Stimulated activated naive CD8-positive, alpha-beta T cell treated with anti-CD3 and anti-CD28 coated beads, Interleukin-15, amount 100 ng/mL, for 72 hours (primary cell): ENCODE results near the gene LGALS9.
A peak's percentile ranks its signal among the peaks of the same experiment; 100 is the strongest.
"Not testable (repeated sequence)": the region's sequence is repeated elsewhere in the genome, so short reads cannot be mapped to it uniquely, and the experiment has no call there.

ENCODE experiments used
- ATAC-seq: fragments of 150-1000 bp; cut with Tn5 transposase; 2 replicates; pipeline ENCODE4 v1.10.0; 2021; ENCODE audit warnings: mild to moderate bottlenecking, moderate library complexity
- DNase-seq, 2 donors: peaks; one replicate each; pipeline ENCODE4 v3.0.0; 2021 to 2022
- H3K27ac Mint-ChIP-seq, 2 donors: one replicate each; pipeline ENCODE4 v1.8.0; 2022; ENCODE audit warnings: mild to moderate bottlenecking in 2 of 2, mixed read lengths in 2 of 2, moderate library complexity in 2 of 2
- H3K27me3 Mint-ChIP-seq: one replicate; pipeline ENCODE4 v1.8.0; 2022; ENCODE audit warnings: mixed read lengths
- H3K4me1 Mint-ChIP-seq: one replicate; pipeline ENCODE4 v1.8.0; 2022; ENCODE audit warnings: mild to moderate bottlenecking, mixed read lengths
- H3K4me3 Mint-ChIP-seq, 2 donors: one replicate each; pipeline ENCODE4 v1.8.0; 2022; ENCODE audit warnings: mild to moderate bottlenecking in 2 of 2, mixed read lengths in 2 of 2, moderate library complexity in 1 of 2
- H3K9me3 Mint-ChIP-seq, 2 donors: one replicate each; pipeline ENCODE4 v1.8.0; 2022; ENCODE audit warnings: mixed read lengths in 2 of 2

The LGALS9 gene

DNA sequence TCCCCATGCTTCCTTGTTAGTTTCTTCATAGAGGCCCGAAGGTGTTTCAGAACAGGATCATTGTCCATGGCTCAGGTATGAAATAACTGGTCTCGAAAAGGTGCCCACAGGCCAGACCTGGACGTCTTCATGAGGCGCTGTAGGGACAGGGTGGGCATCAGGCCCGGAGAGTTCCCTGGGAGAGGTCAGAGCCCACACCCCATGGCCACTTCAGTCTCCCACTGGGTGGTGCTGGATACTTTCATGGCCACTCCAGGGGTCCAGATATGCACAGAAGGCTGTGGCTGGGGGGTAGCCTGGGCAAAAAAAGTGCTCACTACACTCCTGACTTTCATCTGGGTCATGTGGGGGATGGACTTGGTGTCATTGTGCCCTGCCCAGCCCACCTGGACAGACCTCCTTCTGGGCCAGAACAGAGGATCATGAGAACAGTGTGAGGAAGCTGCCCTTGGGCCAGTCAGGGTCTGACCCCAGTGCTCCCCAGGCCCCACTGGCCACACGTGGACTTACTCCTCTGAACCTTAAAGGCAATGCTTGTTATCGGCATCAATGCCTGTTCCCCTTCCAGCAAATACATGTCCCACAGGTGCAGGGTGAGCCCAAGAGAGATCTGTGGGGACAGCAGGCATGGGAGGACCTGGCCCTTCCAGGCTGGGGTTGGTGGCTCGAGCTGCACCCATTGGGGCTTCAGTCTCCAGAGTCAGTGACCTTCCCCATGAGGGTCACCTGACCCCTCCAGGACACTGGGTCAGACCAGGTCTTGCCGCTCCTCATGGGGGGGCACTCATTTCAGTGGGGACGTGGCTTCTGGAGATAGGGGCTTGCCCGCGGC, 36.9 kb downstream of the LGALS9 start:
- DNase-seq (no peak), ATAC-seq (no peak)
- Mint-ChIP-seq H3K4me3 (no peak overlapping the region), H3K9me3 (no peaks in the 10 kb centered on the region), H3K27me3 (no peaks in the 10 kb centered on the region), H3K4me1 (no peaks in the 10 kb centered on the region), H3K27ac (peak overlapping the region in 1 of 2 donors; percentile 84)

DNA sequence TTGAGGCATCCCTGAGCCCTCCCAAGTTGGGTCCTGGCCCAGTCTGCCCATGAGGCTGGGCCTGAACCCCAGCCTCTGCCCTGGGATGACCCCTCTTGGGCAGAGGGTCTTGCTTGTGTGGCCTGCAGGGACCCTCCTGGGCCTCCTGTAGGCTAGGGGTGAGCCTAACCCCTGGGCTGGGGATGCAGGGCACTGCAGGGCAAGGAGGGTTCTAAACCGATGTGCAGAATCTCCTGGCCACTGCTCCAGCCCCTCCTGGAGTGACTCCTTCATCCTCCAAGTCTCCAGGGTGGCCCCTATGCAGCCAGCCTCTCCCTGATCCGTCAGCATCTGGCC, 37.5 kb downstream of the LGALS9 start:
- no peak overlapping the region for H3K27ac Mint-ChIP-seq
- H3K9me3 Mint-ChIP-seq: no peaks in the 10 kb centered on the region
- H3K4me1 Mint-ChIP-seq: no peaks in the 10 kb centered on the region
- no peaks in the 10 kb centered on the region for H3K27me3 Mint-ChIP-seq
- DNase-seq (no peak), ATAC-seq (no peak)
- no peak overlapping the region for H3K4me3 Mint-ChIP-seq

DNA sequence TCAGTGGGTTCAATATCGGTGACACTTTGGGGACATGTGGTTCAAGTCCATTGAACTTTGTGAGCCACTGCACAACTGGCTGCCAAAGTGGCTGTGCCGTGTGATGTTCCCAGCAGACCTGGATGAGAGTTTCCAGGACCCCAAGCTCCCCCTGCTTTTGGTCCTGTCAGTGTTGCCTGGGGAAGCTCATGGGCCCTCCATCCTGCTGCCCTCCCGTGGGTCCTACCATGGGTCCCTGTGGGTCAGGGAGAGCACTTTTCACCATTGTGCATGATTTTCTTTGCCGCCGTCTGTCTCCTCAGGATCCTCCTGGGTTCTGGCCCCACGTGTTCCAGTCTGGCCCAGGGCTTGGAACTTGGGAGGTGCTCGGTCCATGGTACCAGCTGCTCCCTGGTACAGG, 38.1 kb downstream of the LGALS9 start:
- no peak overlapping the region for H3K4me3 Mint-ChIP-seq
- ATAC-seq: no peak
- no peaks in the 10 kb centered on the region for H3K9me3 Mint-ChIP-seq
- H3K4me1 Mint-ChIP-seq: no peaks in the 10 kb centered on the region
- no peak overlapping the region for H3K27ac Mint-ChIP-seq
- H3K27me3 Mint-ChIP-seq: no peaks in the 10 kb centered on the region
- DNase-seq: no peak

DNA sequence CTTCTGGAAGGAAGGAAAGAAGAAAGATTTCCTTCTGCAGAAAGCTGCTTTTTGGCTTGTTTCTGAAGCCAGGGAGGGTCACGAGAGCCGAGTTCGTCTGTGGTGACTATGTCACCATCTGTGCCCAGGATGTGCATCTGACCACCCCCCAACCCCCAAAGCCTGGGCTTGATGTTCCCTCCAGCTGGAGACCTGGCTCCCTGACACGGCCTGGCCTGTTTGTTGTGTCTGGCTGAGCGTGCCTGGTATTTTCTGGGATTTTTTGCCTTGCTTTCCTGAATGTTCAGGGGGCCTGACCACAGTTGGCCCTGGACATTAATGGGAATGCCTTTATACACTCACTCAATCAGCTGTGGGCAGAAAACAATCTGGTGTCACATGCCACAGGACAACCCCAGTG, 38.9 kb downstream of the LGALS9 start:
- Mint-ChIP-seq H3K4me3 (no peak overlapping the region), H3K4me1 (no peaks in the 10 kb centered on the region), H3K27me3 (no peaks in the 10 kb centered on the region), H3K9me3 (no peaks in the 10 kb centered on the region), H3K27ac (no peak overlapping the region)
- ATAC-seq: no peak
- no peak for DNase-seq

DNA sequence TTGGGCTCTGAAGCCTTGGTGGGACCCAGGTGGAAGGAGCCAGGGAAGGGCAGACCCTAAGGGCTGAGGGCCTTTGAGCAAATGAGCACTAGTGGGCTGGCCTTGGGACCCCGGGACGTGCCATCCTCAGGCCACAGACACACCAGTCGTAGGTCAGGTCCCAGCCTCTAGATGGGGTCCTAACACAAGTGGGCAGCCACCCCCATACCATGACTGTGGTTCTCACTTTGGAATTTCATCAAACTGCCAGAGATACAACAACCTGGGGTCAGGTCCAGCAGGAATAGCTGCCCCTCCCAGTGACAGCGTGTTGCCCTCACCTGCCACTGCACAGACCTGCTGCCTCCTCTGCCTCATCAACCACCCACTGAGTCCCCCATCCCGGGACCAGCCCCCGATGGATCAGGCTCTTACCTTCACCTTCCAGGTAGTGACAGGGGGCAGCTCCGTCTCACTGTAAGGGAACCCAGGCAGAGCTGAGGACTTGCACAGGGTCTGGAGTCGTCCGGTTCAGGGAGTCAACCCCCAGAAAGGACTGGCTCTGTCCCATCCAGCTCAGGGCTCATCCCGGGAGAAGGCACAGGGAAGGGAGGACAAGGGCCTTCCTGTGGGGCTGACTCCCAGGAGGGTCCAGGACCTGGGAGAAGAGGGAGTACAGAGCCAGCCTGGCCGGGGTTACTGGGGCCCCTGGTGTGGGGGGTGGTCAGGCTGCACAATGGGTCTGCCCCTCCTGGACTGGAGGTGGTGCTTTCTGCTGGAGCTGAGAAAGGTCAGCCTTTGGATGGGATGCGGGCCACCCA, 40.0 kb downstream of the LGALS9 start:
- Mint-ChIP-seq H3K4me1 (no peaks in the 10 kb centered on the region), H3K4me3 (no peak overlapping the region), H3K9me3 (no peaks in the 10 kb centered on the region), H3K27me3 (no peaks in the 10 kb centered on the region), H3K27ac (no peak overlapping the region)
- ATAC-seq (no peak), DNase-seq (no peak)

DNA sequence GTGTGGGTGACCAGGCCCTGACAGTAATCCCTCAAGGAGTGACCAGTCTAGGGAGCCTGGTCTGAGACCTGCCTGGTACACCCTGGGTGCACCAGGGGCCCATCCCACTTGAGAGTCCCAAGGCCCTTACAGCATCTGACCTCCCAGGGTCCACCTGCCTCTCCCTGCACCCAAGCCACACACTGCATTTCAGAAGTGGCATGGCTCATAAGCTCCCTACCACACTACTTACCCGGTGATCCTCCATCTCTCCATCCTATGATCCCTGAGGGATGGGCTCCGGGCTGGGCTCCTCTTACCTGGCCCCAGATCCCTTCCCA, 40.6 kb downstream of the LGALS9 start:
- ATAC-seq (no peak), DNase-seq (no peak)
- Mint-ChIP-seq H3K9me3 (no peaks in the 10 kb centered on the region), H3K27me3 (no peaks in the 10 kb centered on the region), H3K4me3 (no peak overlapping the region), H3K27ac (no peak overlapping the region), H3K4me1 (no peaks in the 10 kb centered on the region)

DNA sequence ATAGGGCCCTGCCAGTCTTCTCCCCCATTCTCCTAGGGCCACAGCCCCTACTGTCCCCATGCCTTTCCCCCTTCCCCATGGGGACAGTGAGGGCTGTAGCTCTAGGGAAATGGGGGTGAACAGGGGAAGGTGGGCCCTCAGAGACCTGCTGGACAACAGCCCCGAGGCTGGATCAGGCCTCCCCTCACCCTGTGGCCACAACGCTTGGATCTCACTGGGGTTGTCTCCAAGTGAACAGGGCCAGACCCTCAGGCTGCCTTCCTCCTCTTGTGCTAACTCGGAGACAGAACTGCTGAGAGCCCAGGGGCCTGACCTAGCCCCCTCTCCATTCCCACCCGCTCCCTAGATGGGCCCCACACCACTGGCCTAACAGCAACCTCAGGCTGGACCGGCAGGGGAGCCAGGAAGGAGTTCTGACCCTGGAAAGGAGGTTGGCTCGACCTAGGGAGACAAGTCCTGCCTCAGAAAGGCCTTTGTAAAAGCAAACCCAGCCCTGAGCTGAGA, 41.0 kb downstream of the LGALS9 start:
- not testable (repeated sequence) for H3K27me3 Mint-ChIP-seq, DNase-seq, H3K9me3 Mint-ChIP-seq, H3K27ac Mint-ChIP-seq, H3K4me1 Mint-ChIP-seq, H3K4me3 Mint-ChIP-seq, ATAC-seq

DNA sequence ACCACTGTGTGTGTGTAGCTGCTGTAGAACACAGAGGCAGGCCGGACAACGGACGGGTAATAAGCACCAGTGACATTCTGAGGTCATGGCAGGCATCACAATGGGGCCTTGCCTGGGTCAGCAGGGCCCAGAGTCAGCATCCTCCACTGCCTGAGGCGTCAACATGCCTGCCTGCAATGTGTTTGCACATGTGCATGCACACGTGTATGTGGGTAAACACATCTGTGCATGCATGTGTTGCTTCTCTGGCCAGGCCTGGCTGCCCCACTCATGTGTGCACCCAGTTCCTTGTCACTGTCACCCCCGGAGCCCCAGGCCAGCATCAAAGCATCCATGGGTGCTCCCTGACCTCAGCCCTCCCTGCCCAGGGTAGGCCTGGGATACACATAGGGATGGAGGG, 43.3 kb downstream of the LGALS9 start:
- no peak for DNase-seq
- H3K4me1 Mint-ChIP-seq: no peaks in the 10 kb centered on the region
- no peaks in the 10 kb centered on the region for H3K9me3 Mint-ChIP-seq

DNA sequence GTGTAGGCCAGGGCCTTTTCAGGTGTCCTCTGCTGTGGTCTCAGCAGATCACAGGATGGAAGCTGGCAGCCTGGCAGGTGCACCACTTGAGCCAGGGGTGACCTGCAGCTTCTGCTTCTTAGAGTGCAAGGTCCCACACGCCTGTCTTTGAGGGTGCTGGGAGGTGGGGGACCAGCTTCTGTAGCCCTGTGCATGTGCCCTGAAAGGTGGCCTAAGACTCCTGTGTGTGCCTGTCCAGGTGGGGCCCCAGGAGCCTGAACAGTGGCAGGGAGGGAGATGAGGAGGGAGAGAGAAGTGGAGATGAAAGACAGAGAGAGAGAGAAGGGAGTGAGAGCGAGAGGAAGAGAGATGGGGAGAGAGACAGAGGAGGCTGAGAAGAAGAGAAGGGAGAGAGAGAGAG, 46.2 kb downstream of the LGALS9 start:
- Mint-ChIP-seq H3K4me3 (no peak overlapping the region), H3K27me3 (peaks cover 7% of the 10 kb centered on the region), H3K4me1 (no peaks in the 10 kb centered on the region), H3K9me3 (no peaks in the 10 kb centered on the region), H3K27ac (no peak overlapping the region)
- ATAC-seq: no peak
- DNase-seq: no peak

More for the DNA sequence above, 43.3 kb downstream of the LGALS9 start:
- H3K27ac Mint-ChIP-seq: no peak overlapping the region
- no peak for ATAC-seq
- H3K27me3 Mint-ChIP-seq: peaks cover 6% of the 10 kb centered on the region
- no peak overlapping the region for H3K4me3 Mint-ChIP-seq

DNA sequence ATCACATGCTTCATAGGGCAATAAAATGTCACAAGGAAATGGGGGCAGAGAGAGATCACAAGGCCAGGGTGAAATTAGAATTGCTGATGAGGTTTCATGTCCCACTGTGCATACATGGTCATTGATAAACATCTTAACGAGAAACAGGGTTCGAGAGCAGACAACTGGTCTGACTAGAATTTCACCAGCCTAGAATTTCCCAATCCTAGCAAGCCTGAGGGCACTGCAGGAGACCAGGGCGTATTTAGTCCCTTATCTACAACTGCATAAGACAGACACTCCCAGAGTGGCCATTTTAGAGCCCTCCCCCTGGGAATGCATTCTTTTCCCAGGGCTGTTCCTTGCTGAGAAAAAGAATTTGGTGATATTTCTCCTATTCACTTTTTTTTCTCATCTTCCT, 55.3 kb downstream of the LGALS9 start:
- Mint-ChIP-seq H3K27me3 (peaks cover 24% of the 10 kb centered on the region), H3K9me3 (peaks cover 12 to 21% of the 10 kb centered on the region in 2 donors)
- ATAC-seq, DNase-seq, H3K4me1 Mint-ChIP-seq, H3K27ac Mint-ChIP-seq, H3K4me3 Mint-ChIP-seq: not testable (repeated sequence)

DNA sequence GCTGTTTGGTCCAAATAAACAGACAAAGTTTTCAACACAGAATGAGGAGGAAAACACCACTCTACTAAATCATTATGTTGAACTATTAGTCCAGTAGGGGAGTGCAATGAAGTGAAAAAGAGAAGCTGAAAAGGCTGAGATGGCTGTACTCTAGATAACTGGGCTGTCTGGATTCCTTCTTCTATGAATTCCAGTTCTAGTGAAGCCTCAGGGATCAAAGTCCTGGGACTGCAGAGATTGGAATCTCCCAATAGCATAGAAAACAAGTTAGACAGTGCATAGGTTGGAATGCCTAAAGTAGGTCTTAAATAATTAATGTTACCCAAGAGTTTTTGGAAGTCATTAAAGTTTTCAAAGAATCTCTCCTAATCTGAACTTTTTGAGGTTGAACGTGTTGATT, 59.9 kb downstream of the LGALS9 start:
- H3K9me3 Mint-ChIP-seq: peaks cover 14 to 32% of the 10 kb centered on the region in 2 donors
- no peak for ATAC-seq
- H3K4me3 Mint-ChIP-seq: no peak overlapping the region
- peaks cover 16% of the 10 kb centered on the region for H3K27me3 Mint-ChIP-seq
- H3K4me1 Mint-ChIP-seq: no peaks in the 10 kb centered on the region
- no peak overlapping the region for H3K27ac Mint-ChIP-seq
- no peak for DNase-seq

DNA sequence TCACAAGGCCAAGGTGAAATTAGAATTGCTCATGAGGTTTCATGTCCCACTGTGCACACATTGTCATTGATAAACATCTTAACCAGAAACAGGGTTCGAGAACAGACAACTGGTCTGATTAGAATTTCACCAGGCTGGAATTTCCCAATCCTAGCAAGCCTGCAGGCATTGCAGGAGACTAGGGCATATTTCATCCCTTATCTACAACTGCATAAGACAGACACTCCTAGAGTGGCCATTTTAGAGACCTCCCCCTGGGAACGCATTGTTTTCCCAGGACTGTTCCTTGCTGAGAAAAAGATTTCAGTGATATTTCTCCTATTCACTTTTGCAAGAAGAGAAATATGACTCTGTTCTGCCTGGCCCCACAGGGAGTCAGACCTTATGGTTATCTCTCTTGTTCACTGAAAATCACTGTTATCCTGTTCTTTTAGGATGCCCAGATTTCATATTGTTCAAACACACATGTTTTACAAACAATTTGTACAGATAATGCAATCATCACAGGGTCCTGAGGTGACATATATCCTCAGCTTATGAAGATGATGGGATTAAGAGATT, 64.3 kb downstream of the LGALS9 start:
- H3K4me1 Mint-ChIP-seq, H3K27ac Mint-ChIP-seq, H3K27me3 Mint-ChIP-seq, ATAC-seq, H3K4me3 Mint-ChIP-seq, DNase-seq: not testable (repeated sequence)
- peaks cover 14 to 37% of the 10 kb centered on the region in 2 donors for H3K9me3 Mint-ChIP-seq
